WTC11 (cell line): ENCODE results near the gene ZNF48. TPM values are rescaled to one million over a fixed set of nuclear protein-coding genes. Genes with fewer than 3 reads are reported as not detected.

Experiments used
- AR ChIP-seq: fragments of 250-450 bp; sonication (Bioruptor Pico); IDR thresholded peaks from 2 replicates; pipeline ENCODE4 v1.9.0; 2021; ENCODE audit warnings: mild to moderate bottlenecking
- ATF6 ChIP-seq: sonication (generic); formaldehyde crosslinking; IDR thresholded peaks from 2 replicates; pipeline ENCODE4 v1.8.1; 2023; ENCODE audit warnings: mild to moderate bottlenecking, missing genetic modification reagents
- CREM ChIP-seq: sonication (generic); formaldehyde crosslinking; IDR thresholded peaks from 2 replicates; pipeline ENCODE4 v1.8.1; 2022; ENCODE audit warnings: mild to moderate bottlenecking, missing genetic modification reagents, moderate library complexity
- EMX1 ChIP-seq: fragments of 250-450 bp; sonication (Bioruptor Pico); IDR thresholded peaks from 2 replicates; pipeline ENCODE4 v1.8.0; 2021; ENCODE audit warnings: mild to moderate bottlenecking
- ESRRA ChIP-seq: sonication (generic); formaldehyde crosslinking; IDR thresholded peaks from 2 replicates; pipeline ENCODE4 v1.8.1; 2022; ENCODE audit warnings: mild to moderate bottlenecking, missing genetic modification reagents, borderline replicate concordance
- FOXJ3 ChIP-seq: sonication (generic); formaldehyde crosslinking; IDR thresholded peaks from 2 replicates; pipeline ENCODE4 v1.9.0; 2021; ENCODE audit warnings: missing genetic modification reagents, mild to moderate bottlenecking, borderline replicate concordance
- GTF2I ChIP-seq: fragments of 250-450 bp; sonication (Bioruptor Pico); conservative IDR thresholded peaks from 2 replicates; pipeline ENCODE4 v1.4.0; 2021; ENCODE audit warnings: mild to moderate bottlenecking
- HMGXB4 ChIP-seq: sonication (generic); formaldehyde crosslinking; IDR thresholded peaks from 2 replicates; pipeline ENCODE4 v1.8.1; 2023; ENCODE audit warnings: mild to moderate bottlenecking, moderate library complexity, missing genetic modification reagents
- NFATC4 ChIP-seq: fragments of 250-450 bp; sonication (Bioruptor Pico); IDR thresholded peaks from 2 replicates; pipeline ENCODE4 v1.9.0; 2021; ENCODE audit warnings: mild to moderate bottlenecking
- NFE2L1 ChIP-seq: sonication (generic); formaldehyde crosslinking; IDR thresholded peaks from 2 replicates; pipeline ENCODE4 v1.8.1; 2023; ENCODE audit warnings: missing genetic modification reagents
- PREB ChIP-seq: sonication (generic); formaldehyde crosslinking; IDR thresholded peaks from 2 replicates; pipeline ENCODE4 v1.8.1; 2022; ENCODE audit warnings: mild to moderate bottlenecking, missing genetic modification reagents, moderate library complexity, borderline replicate concordance
- TCF7 ChIP-seq: sonication (generic); formaldehyde crosslinking; IDR thresholded peaks from 2 replicates; pipeline ENCODE4 v1.8.0; 2022; ENCODE audit warnings: mild to moderate bottlenecking, low read depth, missing genetic modification reagents, moderate library complexity
- TEAD4 ChIP-seq: sonication (generic); formaldehyde crosslinking; IDR thresholded peaks from 2 replicates; pipeline ENCODE4 v1.8.0; 2022; ENCODE audit warnings: mild to moderate bottlenecking, missing genetic modification reagents
- ZBTB43 ChIP-seq: sonication (generic); formaldehyde crosslinking; IDR thresholded peaks from 2 replicates; pipeline ENCODE4 v1.8.1; 2023; ENCODE audit warnings: mild to moderate bottlenecking, missing genetic modification reagents
- ZMAT4 ChIP-seq: fragments of 250-450 bp; sonication (Bioruptor Pico); IDR thresholded peaks from 2 replicates; pipeline ENCODE4 v1.9.0; 2021; ENCODE audit warnings: mild to moderate bottlenecking
- ZNF138 ChIP-seq: sonication (generic); formaldehyde crosslinking; conservative IDR thresholded peaks from 2 replicates; pipeline ENCODE4 v1.8.1; 2022; ENCODE audit warnings: mild to moderate bottlenecking, moderate library complexity, missing genetic modification reagents
- total RNA-seq: library from RNA; stranded (reverse); gene quantifications from 3 replicates; pipeline ENCODE4 v1.2.3, GENCODE V29; 2021
- TF ChIP-seq, protein P1 (sequence below): sonication (generic); formaldehyde crosslinking; conservative IDR thresholded peaks from 2 replicates; pipeline ENCODE4 v1.8.1; 2023; ENCODE audit warnings: mild to moderate bottlenecking, low read depth, missing genetic modification reagents, moderate library complexity
- TF ChIP-seq, protein P2 (sequence below): sonication (generic); formaldehyde crosslinking; IDR thresholded peaks from 2 replicates; pipeline ENCODE4 v1.8.0; 2023; ENCODE audit warnings: missing genetic modification reagents, mild to moderate bottlenecking, borderline replicate concordance
- TF ChIP-seq, protein P3 (sequence below): fragments of 250-450 bp; sonication (Bioruptor Pico); conservative IDR thresholded peaks from 2 replicates; pipeline ENCODE4 v1.9.0; 2021; ENCODE audit warnings: mild to moderate bottlenecking

The ZNF48 gene
- total RNA-seq, 1 experiment from 2014 or later: 39.3 TPM

DNA sequence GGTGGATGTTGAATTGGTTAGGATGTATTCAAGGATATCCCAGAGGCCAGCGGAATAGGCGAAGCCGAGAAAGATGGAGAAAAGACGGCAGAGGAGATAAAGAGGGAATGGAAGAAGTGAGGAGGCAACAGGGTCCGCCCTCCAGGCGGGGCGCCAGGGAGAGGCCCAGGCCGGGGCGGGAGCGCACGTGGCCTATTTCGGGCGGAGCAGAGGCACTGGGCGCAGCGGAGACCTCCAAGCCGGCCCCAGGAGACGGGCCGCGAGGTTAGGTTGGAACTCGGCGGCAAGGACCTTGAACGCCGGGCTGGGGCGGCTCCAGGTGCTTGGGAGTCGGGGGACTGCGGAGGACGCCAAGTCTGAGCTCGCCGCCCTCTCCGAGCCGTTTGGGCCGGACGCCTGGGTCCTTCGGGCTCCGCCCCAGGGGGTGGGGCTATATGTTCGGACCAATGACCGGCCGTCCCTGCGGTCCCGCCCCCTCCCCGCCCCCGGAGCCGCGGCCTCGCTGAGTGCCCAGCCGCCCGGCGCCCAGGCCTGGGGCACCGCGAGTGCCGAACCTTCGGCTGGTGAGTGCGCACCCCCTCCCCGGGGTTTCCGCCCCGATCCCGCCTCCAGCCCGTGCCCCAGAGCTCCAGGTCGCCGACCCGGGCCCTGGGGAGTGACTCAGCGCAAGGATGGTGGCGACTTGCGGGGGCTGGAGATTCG, 12.0 kb downstream of the ZNF48 start, which contains the start of gene ZNF771 (continued):
- TF ChIP-seq ATF6 (CRISPR knock-in tag) (no peak), TCF7 (CRISPR knock-in tag) (no peak), PREB (CRISPR knock-in tag) (no peak), NFE2L1 (CRISPR knock-in tag) (no peak), ESRRA (0 out of 2 replicates have a peak, but pooled peaks have one; percentile 35), NFATC4 (CRISPR knock-in tag) (no peak), ZBTB43 (CRISPR knock-in tag) (no peak), ZMAT4 (CRISPR knock-in tag) (no peak), ZNF138 (CRISPR knock-in tag) (no peak), HMGXB4 (CRISPR knock-in tag) (peak; percentile 89), GTF2I (CRISPR knock-in tag) (no peak), TEAD4 (CRISPR knock-in tag) (no peak), AR (CRISPR knock-in tag) (no peak), FOXJ3 (no peak), CREM (CRISPR knock-in tag) (no peak), EMX1 (CRISPR knock-in tag) (no peak)
- TF ChIP-seq, protein P1, sequence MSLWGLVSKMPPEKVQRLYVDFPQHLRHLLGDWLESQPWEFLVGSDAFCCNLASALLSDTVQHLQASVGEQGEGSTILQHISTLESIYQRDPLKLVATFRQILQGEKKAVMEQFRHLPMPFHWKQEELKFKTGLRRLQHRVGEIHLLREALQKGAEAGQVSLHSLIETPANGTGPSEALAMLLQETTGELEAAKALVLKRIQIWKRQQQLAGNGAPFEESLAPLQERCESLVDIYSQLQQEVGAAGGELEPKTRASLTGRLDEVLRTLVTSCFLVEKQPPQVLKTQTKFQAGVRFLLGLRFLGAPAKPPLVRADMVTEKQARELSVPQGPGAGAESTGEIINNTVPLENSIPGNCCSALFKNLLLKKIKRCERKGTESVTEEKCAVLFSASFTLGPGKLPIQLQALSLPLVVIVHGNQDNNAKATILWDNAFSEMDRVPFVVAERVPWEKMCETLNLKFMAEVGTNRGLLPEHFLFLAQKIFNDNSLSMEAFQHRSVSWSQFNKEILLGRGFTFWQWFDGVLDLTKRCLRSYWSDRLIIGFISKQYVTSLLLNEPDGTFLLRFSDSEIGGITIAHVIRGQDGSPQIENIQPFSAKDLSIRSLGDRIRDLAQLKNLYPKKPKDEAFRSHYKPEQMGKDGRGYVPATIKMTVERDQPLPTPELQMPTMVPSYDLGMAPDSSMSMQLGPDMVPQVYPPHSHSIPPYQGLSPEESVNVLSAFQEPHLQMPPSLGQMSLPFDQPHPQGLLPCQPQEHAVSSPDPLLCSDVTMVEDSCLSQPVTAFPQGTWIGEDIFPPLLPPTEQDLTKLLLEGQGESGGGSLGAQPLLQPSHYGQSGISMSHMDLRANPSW: no peak
- TF ChIP-seq, protein P2, sequence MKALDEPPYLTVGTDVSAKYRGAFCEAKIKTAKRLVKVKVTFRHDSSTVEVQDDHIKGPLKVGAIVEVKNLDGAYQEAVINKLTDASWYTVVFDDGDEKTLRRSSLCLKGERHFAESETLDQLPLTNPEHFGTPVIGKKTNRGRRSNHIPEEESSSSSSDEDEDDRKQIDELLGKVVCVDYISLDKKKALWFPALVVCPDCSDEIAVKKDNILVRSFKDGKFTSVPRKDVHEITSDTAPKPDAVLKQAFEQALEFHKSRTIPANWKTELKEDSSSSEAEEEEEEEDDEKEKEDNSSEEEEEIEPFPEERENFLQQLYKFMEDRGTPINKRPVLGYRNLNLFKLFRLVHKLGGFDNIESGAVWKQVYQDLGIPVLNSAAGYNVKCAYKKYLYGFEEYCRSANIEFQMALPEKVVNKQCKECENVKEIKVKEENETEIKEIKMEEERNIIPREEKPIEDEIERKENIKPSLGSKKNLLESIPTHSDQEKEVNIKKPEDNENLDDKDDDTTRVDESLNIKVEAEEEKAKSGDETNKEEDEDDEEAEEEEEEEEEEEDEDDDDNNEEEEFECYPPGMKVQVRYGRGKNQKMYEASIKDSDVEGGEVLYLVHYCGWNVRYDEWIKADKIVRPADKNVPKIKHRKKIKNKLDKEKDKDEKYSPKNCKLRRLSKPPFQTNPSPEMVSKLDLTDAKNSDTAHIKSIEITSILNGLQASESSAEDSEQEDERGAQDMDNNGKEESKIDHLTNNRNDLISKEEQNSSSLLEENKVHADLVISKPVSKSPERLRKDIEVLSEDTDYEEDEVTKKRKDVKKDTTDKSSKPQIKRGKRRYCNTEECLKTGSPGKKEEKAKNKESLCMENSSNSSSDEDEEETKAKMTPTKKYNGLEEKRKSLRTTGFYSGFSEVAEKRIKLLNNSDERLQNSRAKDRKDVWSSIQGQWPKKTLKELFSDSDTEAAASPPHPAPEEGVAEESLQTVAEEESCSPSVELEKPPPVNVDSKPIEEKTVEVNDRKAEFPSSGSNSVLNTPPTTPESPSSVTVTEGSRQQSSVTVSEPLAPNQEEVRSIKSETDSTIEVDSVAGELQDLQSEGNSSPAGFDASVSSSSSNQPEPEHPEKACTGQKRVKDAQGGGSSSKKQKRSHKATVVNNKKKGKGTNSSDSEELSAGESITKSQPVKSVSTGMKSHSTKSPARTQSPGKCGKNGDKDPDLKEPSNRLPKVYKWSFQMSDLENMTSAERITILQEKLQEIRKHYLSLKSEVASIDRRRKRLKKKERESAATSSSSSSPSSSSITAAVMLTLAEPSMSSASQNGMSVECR (CRISPR knock-in tag): peak; percentile 84; the same call in 1 of the 2 replicates
- TF ChIP-seq, protein P3, sequence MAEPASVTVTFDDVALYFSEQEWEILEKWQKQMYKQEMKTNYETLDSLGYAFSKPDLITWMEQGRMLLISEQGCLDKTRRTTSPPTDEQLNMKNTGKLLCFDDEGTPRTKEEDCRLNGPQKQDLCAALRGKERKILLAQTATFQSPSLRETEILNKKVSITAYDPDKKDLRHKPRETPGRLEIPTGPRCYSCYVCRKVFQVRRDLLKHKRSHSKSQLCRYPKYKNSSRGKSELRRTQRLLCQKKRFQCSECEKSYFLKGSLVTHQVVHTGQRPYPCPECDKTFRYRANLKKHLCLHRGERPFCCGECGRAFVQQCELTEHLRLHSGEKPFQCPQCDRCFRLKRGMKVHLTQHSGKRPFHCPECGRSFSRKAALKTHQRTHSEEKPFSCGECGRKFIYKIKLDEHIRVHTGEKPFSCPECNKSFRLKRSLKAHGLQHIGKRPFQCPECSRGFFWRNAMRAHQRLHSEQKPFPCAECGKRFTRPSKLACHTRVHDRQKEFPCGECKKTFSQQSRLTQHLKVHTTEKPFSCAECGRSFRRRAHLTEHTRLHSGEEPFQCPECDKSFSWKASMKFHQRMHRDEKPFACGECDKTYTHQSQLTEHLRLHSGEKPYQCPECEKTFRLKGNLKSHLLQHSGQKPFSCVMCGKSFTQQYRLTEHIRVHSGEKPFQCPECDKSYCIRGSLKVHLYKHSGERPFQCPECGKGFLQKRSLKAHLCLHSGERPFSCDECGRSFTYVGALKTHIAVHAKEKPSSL: no peak
